ENCODE data around the gene GLIPR1.
"Not testable (repeated sequence)": the region's sequence is repeated elsewhere in the genome, so short reads cannot be mapped to it uniquely, and the experiment has no call there.

The GLIPR1 gene

DNA sequence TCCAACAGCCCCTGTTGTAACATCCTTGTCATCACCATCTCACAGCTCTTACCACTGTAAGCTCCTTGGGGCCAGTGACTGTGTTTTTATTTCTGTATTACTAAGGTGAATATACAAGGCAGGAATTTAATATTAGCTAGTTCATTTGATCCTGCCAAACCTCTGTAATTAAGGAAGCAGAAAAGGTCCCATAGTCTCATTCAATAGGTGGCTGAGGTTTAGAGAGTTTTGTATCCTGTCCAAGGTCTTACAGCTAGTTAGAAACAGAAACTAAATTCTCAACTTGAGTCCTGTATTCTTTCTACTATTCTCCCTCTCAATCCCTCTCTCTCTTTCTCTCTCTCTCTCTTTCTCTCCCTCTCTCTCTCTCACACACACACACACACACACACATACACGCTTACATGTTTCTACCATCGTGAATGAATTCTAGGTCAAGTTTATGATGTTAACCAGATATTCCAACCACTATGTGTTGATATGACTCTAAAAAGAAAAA lies 543 bp upstream of the GLIPR1 start:
- no peak for DNase-seq (ENCODE audit: low read depth in 1 of 2, low spot score in 1 of 2)
- TF ChIP-seq JUND (IDR thresholded peaks at IDR 0.05; ENCODE audit: low read depth) = no peak
- in situ Hi-C loops (cut with HindIII; ENCODE audit: low pct_unique_long_range_greater_than_20kb, low sequenced_read_pairs) = no loop called here

- in situ Hi-C loops (cut with HindIII; ENCODE audit: low pct_unique_long_range_greater_than_20kb, low sequenced_read_pairs) = no loop called here
- no peak for TF ChIP-seq JUND (IDR thresholded peaks at IDR 0.05; ENCODE audit: low read depth)
- no peak for DNase-seq (ENCODE audit: low read depth in 1 of 2, low spot score in 1 of 2)
These were observed 604 bp downstream of the GLIPR1 start for GRCh38 chr12:75481013-75481705.

GRCh38 chr12:75481774-75482173 lies 1.2 kb downstream of the GLIPR1 start:
- no peak for DNase-seq (ENCODE audit: low read depth in 1 of 2, low spot score in 1 of 2)
- TF ChIP-seq JUND (IDR thresholded peaks at IDR 0.05; ENCODE audit: low read depth) = no peak
- in situ Hi-C loops (cut with HindIII; ENCODE audit: low pct_unique_long_range_greater_than_20kb, low sequenced_read_pairs) = no loop called here

DNA sequence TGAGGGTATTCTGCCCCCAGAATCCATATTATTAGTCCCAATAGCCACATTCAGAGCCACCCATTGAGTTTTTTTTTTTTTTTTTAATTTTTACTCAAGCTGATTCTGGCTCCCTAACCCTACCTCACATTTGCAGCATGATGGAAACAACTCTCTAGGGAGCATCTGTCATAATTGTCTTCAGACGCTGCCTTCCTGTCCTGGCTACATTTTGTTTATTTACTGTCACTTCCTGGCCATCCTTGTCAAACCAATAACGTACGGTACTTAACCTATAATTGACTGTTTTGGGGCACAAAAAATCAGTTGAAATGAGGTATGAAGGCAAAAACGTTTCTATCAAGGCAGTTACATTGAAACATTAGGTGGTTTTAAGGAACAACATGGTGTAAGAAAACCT lies 2.1 kb downstream of the GLIPR1 start:
- in situ Hi-C loops (cut with HindIII; ENCODE audit: low pct_unique_long_range_greater_than_20kb, low sequenced_read_pairs) = no loop called here
- no peak for TF ChIP-seq JUND (IDR thresholded peaks at IDR 0.05; ENCODE audit: low read depth)
- DNase-seq (ENCODE audit: low read depth in 1 of 2, low spot score in 1 of 2) = no peak

DNA sequence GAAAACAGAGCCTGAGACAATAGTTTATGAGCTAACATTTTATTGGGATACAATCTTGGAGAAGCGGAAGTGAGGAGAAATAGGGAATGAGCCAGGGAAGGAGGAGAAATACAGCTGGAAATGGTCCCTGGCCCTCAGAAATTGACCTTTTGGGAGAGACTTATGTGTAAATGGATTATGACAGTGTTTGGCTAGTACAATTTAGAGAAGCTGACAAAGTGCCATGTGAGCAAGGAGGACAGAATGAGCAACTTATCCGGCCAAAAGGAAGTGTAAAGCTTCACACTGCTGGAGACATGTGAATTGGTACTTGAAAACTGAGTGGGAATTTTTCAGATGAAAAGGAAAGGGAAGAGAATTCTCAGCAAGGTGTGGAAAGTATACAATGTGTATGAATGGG lies 2.9 kb downstream of the GLIPR1 start:
- no peak for DNase-seq (ENCODE audit: low read depth in 1 of 2, low spot score in 1 of 2)
- in situ Hi-C loops (cut with HindIII; ENCODE audit: low pct_unique_long_range_greater_than_20kb, low sequenced_read_pairs) = no loop called here
- no peak for TF ChIP-seq JUND (IDR thresholded peaks at IDR 0.05; ENCODE audit: low read depth)

DNA sequence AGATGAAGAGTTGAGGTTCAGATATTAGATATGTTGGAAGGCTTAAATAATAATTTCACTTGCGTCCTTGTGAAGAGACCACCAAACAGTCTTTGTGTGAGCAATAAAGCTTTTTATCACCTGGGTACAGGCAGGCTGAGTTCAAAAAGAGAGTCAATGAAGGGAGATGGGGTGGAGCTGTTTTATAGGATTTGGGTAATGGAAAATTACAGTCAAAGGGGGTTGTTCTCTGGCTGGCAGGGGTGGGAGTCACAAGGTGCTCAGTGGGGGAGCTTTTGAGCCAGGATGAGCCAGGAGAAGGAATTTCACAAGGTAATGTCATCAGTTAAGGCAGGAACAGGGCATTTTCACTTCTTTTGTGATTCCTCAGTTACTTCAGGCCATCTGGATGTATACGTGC lies 3.9 kb downstream of the GLIPR1 start:
- DNase-seq (ENCODE audit: low read depth in 1 of 2, low spot score in 1 of 2); in situ Hi-C loops (cut with HindIII; ENCODE audit: low pct_unique_long_range_greater_than_20kb, low sequenced_read_pairs): not testable (repeated sequence)

- no peak for TF ChIP-seq JUND (IDR thresholded peaks at IDR 0.05; ENCODE audit: low read depth)
- no peak for DNase-seq (ENCODE audit: low read depth in 1 of 2, low spot score in 1 of 2)
- in situ Hi-C loops (cut with HindIII; ENCODE audit: low pct_unique_long_range_greater_than_20kb, low sequenced_read_pairs) = no loop called here
These were observed 6.8 kb downstream of the GLIPR1 start for GRCh38 chr12:75487308-75487707.

DNA sequence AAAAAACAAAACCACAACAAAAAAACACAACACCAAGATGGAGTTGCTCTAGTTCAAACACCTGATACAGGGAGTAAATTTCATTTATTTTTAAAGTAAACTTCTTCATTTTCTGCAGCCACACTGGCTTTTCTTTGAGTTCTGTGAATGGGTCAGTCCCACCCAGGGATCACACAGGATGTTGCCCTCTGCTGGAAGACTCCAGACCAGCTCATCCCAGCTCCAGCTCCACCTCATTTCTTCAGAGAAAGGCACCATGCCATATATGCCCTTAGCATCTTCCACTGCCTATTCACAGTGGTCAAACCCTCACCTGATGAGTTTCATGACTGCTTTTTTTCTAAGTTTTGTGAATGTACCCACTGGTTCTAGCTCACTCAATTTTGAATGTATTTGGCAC lies 8.0 kb downstream of the GLIPR1 start:
- TF ChIP-seq JUND (IDR thresholded peaks at IDR 0.05; ENCODE audit: low read depth) = no peak
- peak in 1 of 2 experiments; percentile 53 for DNase-seq (ENCODE audit: low read depth in 1 of 2, low spot score in 1 of 2)
- in situ Hi-C loops (cut with HindIII; ENCODE audit: low pct_unique_long_range_greater_than_20kb, low sequenced_read_pairs) = no loop called here

DNA sequence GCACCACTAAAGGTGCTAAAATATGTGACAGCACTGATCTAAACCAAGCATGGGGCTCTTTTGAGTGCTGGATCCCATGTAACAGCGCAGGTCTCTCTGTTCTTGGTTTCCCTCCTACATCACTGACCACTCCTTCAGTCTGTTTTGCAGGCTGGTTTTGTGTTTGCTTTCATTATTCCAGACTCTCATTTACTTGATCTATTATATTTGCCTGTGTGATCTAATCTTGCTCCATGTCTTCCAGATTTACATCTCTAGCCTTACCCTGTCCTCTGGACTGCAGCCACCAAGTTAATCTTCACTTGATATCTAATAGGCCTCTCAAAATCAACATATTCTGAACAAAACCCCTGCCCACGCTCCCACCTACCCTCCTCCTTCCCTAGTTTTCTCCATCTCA lies 8.6 kb downstream of the GLIPR1 start:
- in situ Hi-C loops (cut with HindIII; ENCODE audit: low pct_unique_long_range_greater_than_20kb, low sequenced_read_pairs) = no loop called here
- no peak for DNase-seq (ENCODE audit: low read depth in 1 of 2, low spot score in 1 of 2)
- TF ChIP-seq JUND (IDR thresholded peaks at IDR 0.05; ENCODE audit: low read depth) = no peak

GRCh38 chr12:75489613-75490210 lies 9.2 kb downstream of the GLIPR1 start:
- DNase-seq (ENCODE audit: low read depth in 1 of 2, low spot score in 1 of 2) = no peak
- in situ Hi-C loops (cut with HindIII; ENCODE audit: low pct_unique_long_range_greater_than_20kb, low sequenced_read_pairs) = no loop called here
- TF ChIP-seq JUND (IDR thresholded peaks at IDR 0.05; ENCODE audit: low read depth) = no peak

GRCh38 chr12:75491169-75491568 lies 10.6 kb downstream of the GLIPR1 start:
- no peak for TF ChIP-seq JUND (IDR thresholded peaks at IDR 0.05; ENCODE audit: low read depth)
- no peak for DNase-seq (ENCODE audit: low read depth in 1 of 2, low spot score in 1 of 2)
- in situ Hi-C loops (cut with HindIII; ENCODE audit: low pct_unique_long_range_greater_than_20kb, low sequenced_read_pairs) = no loop called here

GRCh38 chr12:75503459-75503858 lies 22.9 kb downstream of the GLIPR1 start:
- no peak for DNase-seq (ENCODE audit: low read depth in 1 of 2, low spot score in 1 of 2)
- in situ Hi-C loops (cut with HindIII; ENCODE audit: low pct_unique_long_range_greater_than_20kb, low sequenced_read_pairs) = no loop called here
- TF ChIP-seq JUND (IDR thresholded peaks at IDR 0.05; ENCODE audit: low read depth) = no peak

- in situ Hi-C loops (cut with HindIII; ENCODE audit: low pct_unique_long_range_greater_than_20kb, low sequenced_read_pairs) = no loop called here
- no peak for DNase-seq (ENCODE audit: low read depth in 1 of 2, low spot score in 1 of 2)
- TF ChIP-seq JUND (IDR thresholded peaks at IDR 0.05; ENCODE audit: low read depth) = no peak
These were observed 23.3 kb downstream of the GLIPR1 start for GRCh38 chr12:75503866-75504265.

Data from T47D (cell line).